Heart right ventricle (tissue), 16 donors: Measurements from ENCODE around the gene INHA. TPM values are rescaled to one million over a fixed set of nuclear protein-coding genes. Genes with fewer than 3 reads are reported as not detected.
A peak's percentile ranks its signal among the peaks of the same experiment; 100 is the strongest.

Experiments used
- ATAC-seq, 8 donors: fragments of 200-7000 bp; cut with Tn5 transposase; one replicate each; pipeline ENCODE4 v1.9.1; 2020; ENCODE audit warnings: mild to moderate bottlenecking in 8 of 8, moderate library complexity in 8 of 8, moderate number of reproducible peaks in 1 of 8
- DNase-seq, 2 donors: peaks; one replicate each; pipeline ENCODE4 v3.0.0-alpha.2; 2020
- H3K27ac ChIP-seq, 10 donors: fragments of 200-600 bp; sonication (generic) in 2 of 10; one replicate each; pipeline versions ENCODE4 v1.5.0 to v1.8.0; 2020 to 2022; ENCODE audit warnings: mild to moderate bottlenecking in 3 of 10
- H3K27me3 ChIP-seq, 7 donors: fragments of 200-600 bp; one replicate each; pipeline ENCODE4 v1.8.0; 2021 to 2022; ENCODE audit warnings: mild to moderate bottlenecking in 2 of 7
- H3K36me3 ChIP-seq, 9 donors: fragments of 200-600 bp; sonication (generic) in 1 of 9; one replicate each; pipeline versions ENCODE4 v1.5.0 to v1.8.0; 2020 to 2022; ENCODE audit warnings: mild to moderate bottlenecking in 2 of 9
- H3K4me1 ChIP-seq, 9 donors: fragments of 200-600 bp; sonication (generic) in 1 of 9; one replicate each; pipeline versions ENCODE4 v1.5.0 to v1.8.0; 2020 to 2022; ENCODE audit warnings: mild to moderate bottlenecking in 4 of 9
- H3K4me3 ChIP-seq, 10 donors: fragments of 200-600 bp; sonication (generic) in 2 of 10; one replicate each; pipeline versions ENCODE4 v1.5.0 to v1.8.0; 2020 to 2022; ENCODE audit warnings: mild to moderate bottlenecking in 7 of 10, moderate library complexity in 2 of 10
- H3K9me3 ChIP-seq, 11 donors: fragments of 200-600 bp in 10 of 11; sonication (generic) in 2 of 11; one replicate each; pipeline versions ENCODE4 v1.5.0 to v1.8.0; 2013 to 2022; ENCODE audit warnings: mild to moderate bottlenecking in 2 of 11, control low read depth in 1 of 11, moderate library complexity in 1 of 11
- WGBS, 2 donors: extraction: QIAGEN DNeasy Blood & Tissue Kit; methylation state at CpG; one replicate each; pipeline ENCODE4 v1.1.7; 2013; ENCODE audit warnings: inconsistent platforms in 1 of 2; 5-methylcytosine and 5-hydroxymethylcytosine counted together
- intact Hi-C, 10 donors: fragments of 100-400 bp; cut with DNase I; formaldehyde crosslinking; loops; one replicate each; pipeline versions ENCODE4 v1.11.1 to v1.14.2; 2022
- polyA plus RNA-seq, 2 donors: library from polyadenylated mRNA; stranded (reverse); fragments of 200-250 nt; gene quantifications; one replicate each; pipeline ENCODE4 v1.2.3, GENCODE V29; 2013
- total RNA-seq, 10 donors: library from RNA; stranded (reverse); fragmentation: NEBNext Ultra II Directional in 3 of 10; extraction: Animal tissue kit (Norgen Biotek cat#: 25700) in 3 of 10; gene quantifications; one replicate each; pipeline versions ENCODE4 v1.2.1 to v1.2.4, GENCODE V29; 2021 to 2023
- TF ChIP-seq, protein P1 (sequence below), 9 donors: fragments of 200-600 bp; sonication (generic) in 2 of 9; IDR thresholded peaks; one replicate each; pipeline versions ENCODE4 v1.5.0 to v1.8.0; 2021 to 2022; ENCODE audit warnings: antibody characterized with exemption in 9 of 9, mild to moderate bottlenecking in 5 of 9, moderate library complexity in 1 of 9
- donor health status: Arrhythmogenic right ventricular cardiomyopathy.
- donor health status: ischemic (EF 13 %, LVEDD 7.1; RV severe dilation, severe dysfunction).
- donor health status: healthy with polysubstance abuse.
- donor health status: DM: no; HTN: yes; CAD: no.
- donor health status: DM: no; HTN: no; CAD: no.
- donor health status: ischemic (EF 25% LVEDD 6.9; RV normal size, moderate dysfunction).
- donor health status: ischemic (EF 25% LVEDD 5.7; RV mildly dilated, moderate dysfunction).
- donor health status: healthy.
- donor health status: DM: yes; HTN: yes; CAD: no.
- donor health status: Ischemic cardiomyopathy.
- donor health status: ischemic (EF 35%, LVEDD 5.7; RV mildly dilated, moderate dysfunction).
- donor health status: nonischemic (EF 11% LVEDD 7.7; RV severe dilation, severe dysfunction).
- donor health status: DM: yes; HTN: yes; CAD: no.
- donor health status: PGD.
- donor health status: ischemic (EF 29% LVEDD 5.4; RV normal size, mild dysfunction).
- donor health status: nonischemic (EF 23%, LVEDD 6.1; RV moderate dilation, normal function).

INHA gene
- total and polyA plus RNA-seq, 12 donors, result 1.1 to 22.1 (median 3.0) TPM

DNA sequence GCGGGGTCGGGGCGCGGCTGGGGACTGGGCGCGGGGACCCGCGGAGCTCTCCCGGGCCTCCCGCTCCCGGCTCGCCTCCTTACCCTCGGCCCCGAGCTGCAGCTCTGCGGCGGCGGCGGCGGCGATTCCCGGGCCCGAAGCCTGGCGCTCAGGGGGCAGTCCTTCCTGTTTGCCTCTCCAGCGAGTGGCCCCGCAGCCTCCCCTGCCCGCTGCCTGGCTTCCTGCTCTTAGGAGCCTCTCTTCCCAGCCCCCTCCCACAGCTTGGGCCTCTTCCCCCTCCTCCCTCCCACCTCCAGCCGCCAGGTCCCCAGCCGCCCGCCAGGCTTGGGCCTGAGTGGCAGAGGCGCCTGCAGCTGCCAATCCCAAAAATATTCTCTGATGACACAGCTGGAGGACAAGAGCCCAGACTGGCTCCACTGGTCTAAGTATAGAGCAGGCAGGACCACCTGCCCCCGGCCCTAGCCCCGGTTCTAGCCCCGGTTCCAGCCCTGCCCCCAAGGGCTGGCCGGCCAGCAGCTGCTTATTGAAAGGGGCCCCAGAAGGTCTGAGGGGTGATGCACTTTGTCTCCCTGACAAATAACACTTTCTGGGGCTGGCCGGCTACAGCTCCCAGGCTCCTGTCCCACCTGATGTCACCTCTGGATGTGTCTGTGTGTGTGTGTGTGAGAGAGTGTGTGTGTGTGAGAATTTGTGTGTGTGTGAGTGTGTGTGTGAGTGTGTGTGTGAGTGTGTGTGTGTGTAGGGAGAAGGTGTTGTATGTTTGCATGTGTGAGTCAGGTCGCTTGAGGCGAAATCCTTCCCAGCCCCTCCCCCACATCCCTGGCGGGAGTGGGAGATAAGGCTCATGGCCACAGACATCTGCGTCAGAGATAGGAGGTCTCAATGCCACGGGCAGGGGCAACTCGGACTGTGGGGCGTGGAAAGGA, 536 bp upstream of the INHA start, which contains the start of gene OBSL1:
OBSL1 (minus strand) TSS at position 229 of the 926 bp plus-strand sequence. CDS start 307 bp downstream, outside the sequence.
- Histone ChIP-seq H3K4me3 (peak within 1 kb of the TSS; percentile 9 to 95 (median 70)), H3K27ac (peak within 1 kb of the TSS; percentile 65 to 95 (median 88)), H3K27me3 (peaks cover 0 to 40% (median 0%) of the 10 kb centered on the region in 7 donors), H3K4me1 (peaks cover 2 to 43% (median 13%) of the 10 kb centered on the region in 9 donors), H3K36me3 (peaks cover 0 to 24% (median 3%) of the 10 kb centered on the region in 9 donors), H3K9me3 (no peaks in the 10 kb centered on the region)
- intact Hi-C loops, result loop anchor here in 5 of 10 donors (1.0 to 5.0 kb wide), 7 partner anchors 25 to 71 kb away; partner anchors contain the start of genes CHPF (in 2 of the 5), SLC4A3 (in 1 of the 5) and STK11IP (in 1 of the 5)
- WGBS, 2 donors, result 5 to 7% methylated on average over 19 to 42 of the region's 42 CpGs
- DNase-seq (peak; percentile 80 to 84), ATAC-seq (peak; percentile 77 to 90 (median 85))
- TF ChIP-seq, protein P1, sequence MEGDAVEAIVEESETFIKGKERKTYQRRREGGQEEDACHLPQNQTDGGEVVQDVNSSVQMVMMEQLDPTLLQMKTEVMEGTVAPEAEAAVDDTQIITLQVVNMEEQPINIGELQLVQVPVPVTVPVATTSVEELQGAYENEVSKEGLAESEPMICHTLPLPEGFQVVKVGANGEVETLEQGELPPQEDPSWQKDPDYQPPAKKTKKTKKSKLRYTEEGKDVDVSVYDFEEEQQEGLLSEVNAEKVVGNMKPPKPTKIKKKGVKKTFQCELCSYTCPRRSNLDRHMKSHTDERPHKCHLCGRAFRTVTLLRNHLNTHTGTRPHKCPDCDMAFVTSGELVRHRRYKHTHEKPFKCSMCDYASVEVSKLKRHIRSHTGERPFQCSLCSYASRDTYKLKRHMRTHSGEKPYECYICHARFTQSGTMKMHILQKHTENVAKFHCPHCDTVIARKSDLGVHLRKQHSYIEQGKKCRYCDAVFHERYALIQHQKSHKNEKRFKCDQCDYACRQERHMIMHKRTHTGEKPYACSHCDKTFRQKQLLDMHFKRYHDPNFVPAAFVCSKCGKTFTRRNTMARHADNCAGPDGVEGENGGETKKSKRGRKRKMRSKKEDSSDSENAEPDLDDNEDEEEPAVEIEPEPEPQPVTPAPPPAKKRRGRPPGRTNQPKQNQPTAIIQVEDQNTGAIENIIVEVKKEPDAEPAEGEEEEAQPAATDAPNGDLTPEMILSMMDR (IDR thresholded peaks at IDR 0.05), result no peak

DNA sequence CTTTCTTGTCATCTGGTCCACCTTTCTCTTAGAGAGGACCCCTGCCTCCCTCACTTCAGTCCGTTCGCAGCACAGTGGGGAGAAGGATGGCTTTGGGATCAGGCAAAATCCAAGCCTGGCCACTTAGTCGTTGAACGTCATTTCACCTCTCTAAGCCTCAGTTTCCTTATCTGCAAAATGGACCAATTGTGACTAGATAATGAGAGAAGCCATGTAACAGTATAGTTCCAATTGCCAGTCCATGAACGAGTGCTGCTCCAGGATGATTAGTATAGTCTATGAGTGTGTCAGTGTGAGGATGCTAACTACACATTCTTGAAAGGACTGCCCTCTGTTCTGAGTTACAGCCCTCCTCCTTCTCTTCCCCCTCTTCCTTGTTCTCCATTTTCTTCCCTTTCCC, 1.1 kb downstream of the INHA start:
- H3K27me3 ChIP-seq, result peaks cover 0 to 46% (median 3%) of the 10 kb centered on the region in 7 donors
- TF ChIP-seq, protein P1 (IDR thresholded peaks at IDR 0.05), result no peak
- 69 to 76% methylated on average over 5 of the region's 5 CpGs for WGBS, 2 donors

DNA sequence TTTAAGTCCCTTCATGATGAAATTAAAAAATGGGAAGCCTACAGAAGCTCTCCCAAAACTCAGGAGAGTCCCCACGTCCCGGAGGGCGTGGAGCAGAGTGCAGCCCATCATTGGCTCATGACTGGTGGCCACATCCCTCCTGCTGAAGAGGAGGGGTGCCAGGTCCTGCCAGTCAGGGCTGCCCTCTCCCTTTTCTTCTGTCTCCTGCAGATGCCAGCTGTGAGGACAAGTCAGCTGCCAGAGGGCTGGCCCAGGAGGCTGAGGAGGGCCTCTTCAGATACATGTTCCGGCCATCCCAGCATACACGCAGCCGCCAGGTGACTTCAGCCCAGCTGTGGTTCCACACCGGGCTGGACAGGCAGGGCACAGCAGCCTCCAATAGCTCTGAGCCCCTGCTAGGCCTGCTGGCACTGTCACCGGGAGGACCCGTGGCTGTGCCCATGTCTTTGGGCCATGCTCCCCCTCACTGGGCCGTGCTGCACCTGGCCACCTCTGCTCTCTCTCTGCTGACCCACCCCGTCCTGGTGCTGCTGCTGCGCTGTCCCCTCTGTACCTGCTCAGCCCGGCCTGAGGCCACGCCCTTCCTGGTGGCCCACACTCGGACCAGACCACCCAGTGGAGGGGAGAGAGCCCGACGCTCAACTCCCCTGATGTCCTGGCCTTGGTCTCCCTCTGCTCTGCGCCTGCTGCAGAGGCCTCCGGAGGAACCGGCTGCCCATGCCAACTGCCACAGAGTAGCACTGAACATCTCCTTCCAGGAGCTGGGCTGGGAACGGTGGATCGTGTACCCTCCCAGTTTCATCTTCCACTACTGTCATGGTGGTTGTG, 2.6 kb downstream of the INHA start:
- TF ChIP-seq, protein P1 (IDR thresholded peaks at IDR 0.05), result no peak
- DNase-seq, result no peak
- H3K4me1 ChIP-seq, result peaks cover 2 to 33% (median 10%) of the 10 kb centered on the region in 9 donors
- no peak overlapping the region for H3K4me3 ChIP-seq
- H3K36me3 ChIP-seq, result peaks cover 0 to under 1% (median 0%) of the 10 kb centered on the region in 9 donors
- H3K27me3 ChIP-seq, result peaks cover 0 to 36% (median 3%) of the 10 kb centered on the region in 7 donors
- H3K9me3 ChIP-seq, result no peaks in the 10 kb centered on the region
- H3K27ac ChIP-seq, result peak overlapping the region in 3 of 10 donors; percentile 15 to 51 (median 23)
- peak in 2 of 8 donors; percentile 2 to 14 for ATAC-seq
- intact Hi-C loops, result loop anchor here in 2 of 10 donors (5.0 kb wide), 3 partner anchors 48 to 68 kb away; partner anchors contain the start of gene SLC4A3 (in 1 of the 2)
- 81 to 87% methylated on average over 22 of the region's 22 CpGs for WGBS, 2 donors

More for the DNA sequence above, 1.1 kb downstream of the INHA start:
- ATAC-seq (no peak), DNase-seq (no peak)
- peak overlapping the region in 1 of 10 donors; percentile 95 for H3K27ac ChIP-seq
- H3K4me1 ChIP-seq, result peaks cover 2 to 46% (median 13%) of the 10 kb centered on the region in 9 donors
- no peak overlapping the region for H3K4me3 ChIP-seq
- H3K9me3 ChIP-seq, result no peaks in the 10 kb centered on the region
- intact Hi-C loops, result loop anchor here in 2 of 10 donors (5.0 kb wide), 3 partner anchors 49 to 69 kb away; partner anchors contain the start of gene SLC4A3 (in 1 of the 2)
- peaks cover 0 to 10% (median 0%) of the 10 kb centered on the region in 9 donors for H3K36me3 ChIP-seq
